Activated T-helper 2 cell treated with anti-CD3 and anti-CD28 coated beads, Interferon-gamma antibody, Interleukin-2, Interleukin-4, amounts not matched to agents 10 μg/mL and 5 μg/mL and 100 μg/mL, durations not matched to agents 14 hours and 24 hours and 36 hours (primary cell): ENCODE results near the gene FRY. TPM values are rescaled to one million over a fixed set of nuclear protein-coding genes. Genes with fewer than 3 reads are reported as not detected.

Experiments used
- DNase-seq: peaks from one replicate; pipeline ENCODE4 v3.0.0; 2021; ENCODE audit warnings: low spot score
- H3K27ac Mint-ChIP-seq: one replicate; pipeline ENCODE4 v1.8.0; 2021; ENCODE audit warnings: mixed read lengths
- H3K27me3 Mint-ChIP-seq: one replicate; pipeline ENCODE4 v1.8.0; 2021; ENCODE audit warnings: low read depth, mixed read lengths
- H3K36me3 Mint-ChIP-seq: one replicate; pipeline ENCODE4 v1.8.0; 2021; ENCODE audit warnings: low read depth, mixed read lengths
- H3K4me1 Mint-ChIP-seq: one replicate; pipeline ENCODE4 v1.8.0; 2021; ENCODE audit warnings: low read depth, mixed read lengths
- H3K4me3 Mint-ChIP-seq: one replicate; pipeline ENCODE4 v1.8.0; 2021; ENCODE audit warnings: low read depth, mild to moderate bottlenecking, moderate library complexity, mixed read lengths
- H3K9me3 Mint-ChIP-seq: one replicate; pipeline ENCODE4 v1.8.0; 2021; ENCODE audit warnings: mixed read lengths
- intact Hi-C: fragments of 100-400 bp; cut with micrococcal nuclease; formaldehyde crosslinking; loops from one replicate; pipeline ENCODE4 v1.15.1; 2023
- total RNA-seq: library from RNA; stranded (reverse); gene quantifications from 2 replicates; pipeline ENCODE4 v1.2.3, GENCODE V29; 2022

FRY gene
- total RNA-seq, 1 donor from 2014 or later = 3.7 TPM

- intact Hi-C loops = no loop called here
- DNase-seq = no peak
- no peak overlapping the region for H3K27ac Mint-ChIP-seq
- no peaks in the 10 kb centered on the region for H3K9me3 Mint-ChIP-seq
- peaks cover 14% of the 10 kb centered on the region for H3K4me1 Mint-ChIP-seq
- H3K4me3 Mint-ChIP-seq = no peak overlapping the region
- peaks cover 15% of the 10 kb centered on the region for H3K36me3 Mint-ChIP-seq
- H3K27me3 Mint-ChIP-seq = no peaks in the 10 kb centered on the region
These were observed 118.7 kb downstream of the FRY start for GRCh38 chr13:32150239-32150638.

- no peaks in the 10 kb centered on the region for H3K9me3 Mint-ChIP-seq
- no peaks in the 10 kb centered on the region for H3K27me3 Mint-ChIP-seq
- intact Hi-C loops = no loop called here
- H3K36me3 Mint-ChIP-seq = peaks cover 15% of the 10 kb centered on the region
- no peak overlapping the region for H3K27ac Mint-ChIP-seq
- no peak for DNase-seq
- peaks cover 14% of the 10 kb centered on the region for H3K4me1 Mint-ChIP-seq
- no peak overlapping the region for H3K4me3 Mint-ChIP-seq
These were observed 119.2 kb downstream of the FRY start for GRCh38 chr13:32150794-32151193.

GRCh38 chr13:32151240-32151639 lies 119.7 kb downstream of the FRY start:
- Mint-ChIP-seq H3K27me3 (no peaks in the 10 kb centered on the region), H3K4me3 (no peak overlapping the region), H3K36me3 (peaks cover 15% of the 10 kb centered on the region), H3K4me1 (peaks cover 14% of the 10 kb centered on the region), H3K9me3 (no peaks in the 10 kb centered on the region), H3K27ac (no peak overlapping the region)
- no peak for DNase-seq
- intact Hi-C loops = no loop called here

GRCh38 chr13:32153056-32153455 lies 121.5 kb downstream of the FRY start:
- no peak overlapping the region for H3K27ac Mint-ChIP-seq

GRCh38 chr13:32159137-32159869 lies 127.7 kb downstream of the FRY start:
- intact Hi-C loops = no loop called here
- Mint-ChIP-seq H3K4me1 (peaks cover 2% of the 10 kb centered on the region), H3K4me3 (no peak overlapping the region), H3K27me3 (no peaks in the 10 kb centered on the region), H3K27ac (no peak overlapping the region), H3K36me3 (peaks cover 24% of the 10 kb centered on the region), H3K9me3 (no peaks in the 10 kb centered on the region)
- no peak for DNase-seq

More at GRCh38 chr13:32153056-32153455, 121.5 kb downstream of the FRY start:
- Mint-ChIP-seq H3K27me3 (no peaks in the 10 kb centered on the region), H3K9me3 (no peaks in the 10 kb centered on the region), H3K4me3 (no peak overlapping the region), H3K36me3 (peaks cover 10% of the 10 kb centered on the region), H3K4me1 (peaks cover 3% of the 10 kb centered on the region)
- DNase-seq = no peak
- intact Hi-C loops = no loop called here

- no peak for DNase-seq
- H3K36me3 Mint-ChIP-seq = peaks cover 29% of the 10 kb centered on the region
- H3K4me3 Mint-ChIP-seq = no peak overlapping the region
- no peaks in the 10 kb centered on the region for H3K27me3 Mint-ChIP-seq
- intact Hi-C loops = no loop called here
- no peak overlapping the region for H3K27ac Mint-ChIP-seq
- no peaks in the 10 kb centered on the region for H3K9me3 Mint-ChIP-seq
- H3K4me1 Mint-ChIP-seq = peaks cover 2% of the 10 kb centered on the region
These were observed 130.9 kb downstream of the FRY start for GRCh38 chr13:32162395-32163005.

- Mint-ChIP-seq H3K27me3 (no peaks in the 10 kb centered on the region), H3K4me1 (peaks cover 2% of the 10 kb centered on the region), H3K4me3 (no peak overlapping the region), H3K27ac (no peak overlapping the region), H3K9me3 (no peaks in the 10 kb centered on the region), H3K36me3 (peaks cover 29% of the 10 kb centered on the region)
- intact Hi-C loops = no loop called here
- DNase-seq = no peak
These were observed 133.2 kb downstream of the FRY start for GRCh38 chr13:32164622-32165268.

GRCh38 chr13:32165796-32166195 lies 134.2 kb downstream of the FRY start:
- H3K36me3 Mint-ChIP-seq = peaks cover 29% of the 10 kb centered on the region
- H3K4me3 Mint-ChIP-seq = no peak overlapping the region
- intact Hi-C loops = no loop called here
- no peak overlapping the region for H3K27ac Mint-ChIP-seq
- no peaks in the 10 kb centered on the region for H3K9me3 Mint-ChIP-seq
- DNase-seq = no peak
- H3K27me3 Mint-ChIP-seq = no peaks in the 10 kb centered on the region
- H3K4me1 Mint-ChIP-seq = peaks cover 2% of the 10 kb centered on the region

- Mint-ChIP-seq H3K27ac (no peak overlapping the region), H3K36me3 (peaks cover 8% of the 10 kb centered on the region), H3K27me3 (no peaks in the 10 kb centered on the region), H3K9me3 (no peaks in the 10 kb centered on the region), H3K4me1 (no peaks in the 10 kb centered on the region), H3K4me3 (no peak overlapping the region)
- DNase-seq = no peak
- intact Hi-C loops = no loop called here
These were observed 136.6 kb downstream of the FRY start for GRCh38 chr13:32168131-32168530.

- H3K4me3 Mint-ChIP-seq = no peak overlapping the region
- H3K36me3 Mint-ChIP-seq = no peaks in the 10 kb centered on the region
- H3K27me3 Mint-ChIP-seq = no peaks in the 10 kb centered on the region
- no peaks in the 10 kb centered on the region for H3K4me1 Mint-ChIP-seq
- H3K27ac Mint-ChIP-seq = no peak overlapping the region
- intact Hi-C loops = no loop called here
- no peaks in the 10 kb centered on the region for H3K9me3 Mint-ChIP-seq
- DNase-seq = no peak
These were observed 139.3 kb downstream of the FRY start for GRCh38 chr13:32170841-32171240.

- Mint-ChIP-seq H3K27ac (no peak overlapping the region), H3K36me3 (no peaks in the 10 kb centered on the region), H3K4me3 (no peak overlapping the region), H3K27me3 (no peaks in the 10 kb centered on the region), H3K9me3 (no peaks in the 10 kb centered on the region), H3K4me1 (no peaks in the 10 kb centered on the region)
- no peak for DNase-seq
- intact Hi-C loops = no loop called here
These were observed 142.3 kb downstream of the FRY start for GRCh38 chr13:32173881-32174280.

GRCh38 chr13:32174366-32174765 lies 142.8 kb downstream of the FRY start:
- H3K27me3 Mint-ChIP-seq = no peaks in the 10 kb centered on the region
- H3K27ac Mint-ChIP-seq = no peak overlapping the region
- no peaks in the 10 kb centered on the region for H3K36me3 Mint-ChIP-seq
- DNase-seq = no peak
- no peaks in the 10 kb centered on the region for H3K4me1 Mint-ChIP-seq
- intact Hi-C loops = no loop called here
- no peak overlapping the region for H3K4me3 Mint-ChIP-seq
- H3K9me3 Mint-ChIP-seq = no peaks in the 10 kb centered on the region

- Mint-ChIP-seq H3K9me3 (no peaks in the 10 kb centered on the region), H3K4me3 (no peak overlapping the region), H3K4me1 (no peaks in the 10 kb centered on the region), H3K27me3 (no peaks in the 10 kb centered on the region), H3K36me3 (no peaks in the 10 kb centered on the region), H3K27ac (no peak overlapping the region)
- DNase-seq = no peak
- intact Hi-C loops = no loop called here
These were observed 143.7 kb downstream of the FRY start for GRCh38 chr13:32175307-32175706.
